NCI-H146 (cell line): ENCODE data around the gene SH3BGR.

Experiments used
- DNase-seq: peaks from one replicate; lab custom pipeline; 2025; lab: John Stamatoyannopoulos, UW

Gene SH3BGR

GRCh38 chr21:39456665-39457064, 4.9 kb downstream of the SH3BGR start:
- no peak for DNase-seq

- DNase-seq = no peak
Observed at GRCh38 chr21:39461419-39461818, 9.6 kb downstream of the SH3BGR start.

- no peak for DNase-seq
Observed at GRCh38 chr21:39463308-39463707, 11.5 kb downstream of the SH3BGR start.

GRCh38 chr21:39466584-39466983, 14.8 kb downstream of the SH3BGR start:
- DNase-seq = no peak

GRCh38 chr21:39467746-39468145, 16.0 kb downstream of the SH3BGR start:
- no peak for DNase-seq

- DNase-seq = no peak
Observed at GRCh38 chr21:39468559-39468958, 16.8 kb downstream of the SH3BGR start.

- DNase-seq = no peak
Observed at GRCh38 chr21:39471598-39471997, 19.8 kb downstream of the SH3BGR start.

GRCh38 chr21:39472786-39473185, 21.0 kb downstream of the SH3BGR start:
- no peak for DNase-seq

- no peak for DNase-seq
Observed at GRCh38 chr21:39474611-39475010, 22.8 kb downstream of the SH3BGR start.

GRCh38 chr21:39479164-39479813, 27.5 kb downstream of the SH3BGR start:
- no peak for DNase-seq

GRCh38 chr21:39479814-39480182, 28.0 kb downstream of the SH3BGR start:
- DNase-seq = no peak

GRCh38 chr21:39480271-39480670, 28.5 kb downstream of the SH3BGR start:
- DNase-seq = no peak

GRCh38 chr21:39481886-39482285, 30.1 kb downstream of the SH3BGR start:
- no peak for DNase-seq

GRCh38 chr21:39483917-39484316, 32.1 kb downstream of the SH3BGR start:
- DNase-seq = no peak

- DNase-seq = no peak
Observed at GRCh38 chr21:39484711-39485276, 33.0 kb downstream of the SH3BGR start.

- no peak for DNase-seq
Observed at GRCh38 chr21:39489380-39489924, 37.7 kb downstream of the SH3BGR start.

GRCh38 chr21:39499156-39499555, 47.4 kb downstream of the SH3BGR start:
- no peak for DNase-seq

- no peak for DNase-seq
Observed at GRCh38 chr21:39502631-39503030, 50.9 kb downstream of the SH3BGR start.

- no peak for DNase-seq
Observed at GRCh38 chr21:39503123-39503762, 51.5 kb downstream of the SH3BGR start.

GRCh38 chr21:39504230-39504629, 52.5 kb downstream of the SH3BGR start:
- peak; percentile 25 for DNase-seq

GRCh38 chr21:39510240-39510639, 58.5 kb downstream of the SH3BGR start:
- DNase-seq = no peak

GRCh38 chr21:39511102-39511501, 59.3 kb downstream of the SH3BGR start:
- DNase-seq = no peak

GRCh38 chr21:39513735-39514134, 62.0 kb downstream of the SH3BGR start:
- DNase-seq = no peak
